GM12801 (cell line): ENCODE data around the gene GSAP.

Experiments
- CTCF ChIP-seq: IDR thresholded peaks from one replicate; pipeline ENCODE4 v1.5.1; 2011; ENCODE audit warnings: control low read depth; ENCODE audit not compliant: insufficient read length; ENCODE audit errors: extremely low read depth

The GSAP gene

GRCh38 chr7:77415823-77416620 lies at the start of gene GSAP:
Gene GSAP, minus strand, starts transcription at chr7:77416349. Its CDS starts 28 bp downstream, at chr7:77416321.
- no peak for TF ChIP-seq CTCF

GRCh38 chr7:77465256-77465655 lies 49.1 kb upstream of the GSAP start:
- no peak for TF ChIP-seq CTCF

GRCh38 chr7:77464589-77464988 lies 48.4 kb upstream of the GSAP start:
- TF ChIP-seq CTCF = no peak

GRCh38 chr7:77461842-77462241 lies 45.7 kb upstream of the GSAP start:
- TF ChIP-seq CTCF = no peak

- TF ChIP-seq CTCF = no peak
Measured at GRCh38 chr7:77461246-77461645, 45.1 kb upstream of the GSAP start.

GRCh38 chr7:77460057-77460486 lies 43.9 kb upstream of the GSAP start:
- TF ChIP-seq CTCF = no peak

- no peak for TF ChIP-seq CTCF
Measured at GRCh38 chr7:77459311-77459726, 43.2 kb upstream of the GSAP start.
